PFSK-1 (cell line): ENCODE data around the gene NDUFS3.

Source experiments
- POLR2AphosphoS5 ChIP-seq: IDR thresholded peaks from 2 replicates; pipeline ENCODE4 v1.6.1; 2012; ENCODE audit warnings: low read depth, mild to moderate bottlenecking, control low read depth, low read length, moderate library complexity
- SIN3A ChIP-seq: IDR thresholded peaks from 2 replicates; pipeline ENCODE4 v1.6.1; 2012; ENCODE audit warnings: mild to moderate bottlenecking, low read length, moderate library complexity, borderline replicate concordance; ENCODE audit not compliant: insufficient read depth
- TAF1 ChIP-seq: IDR thresholded peaks from 2 replicates; pipeline ENCODE4 v1.6.1; 2012; ENCODE audit warnings: low read length, control low read depth, borderline replicate concordance; ENCODE audit not compliant: insufficient read depth
- TF ChIP-seq, protein P1 (sequence below), 2 experiments: IDR thresholded peaks; 2 replicates each; pipeline versions ENCODE4 v1.6.1 to v1.8.0; 2011 to 2012; ENCODE audit warnings: low read depth in 2 of 2, low read length in 2 of 2, control low read depth in 1 of 2, inconsistent platforms in 1 of 2, mild to moderate bottlenecking in 1 of 2, moderate library complexity in 1 of 2; ENCODE audit not compliant: insufficient read depth in 1 of 2

DNA sequence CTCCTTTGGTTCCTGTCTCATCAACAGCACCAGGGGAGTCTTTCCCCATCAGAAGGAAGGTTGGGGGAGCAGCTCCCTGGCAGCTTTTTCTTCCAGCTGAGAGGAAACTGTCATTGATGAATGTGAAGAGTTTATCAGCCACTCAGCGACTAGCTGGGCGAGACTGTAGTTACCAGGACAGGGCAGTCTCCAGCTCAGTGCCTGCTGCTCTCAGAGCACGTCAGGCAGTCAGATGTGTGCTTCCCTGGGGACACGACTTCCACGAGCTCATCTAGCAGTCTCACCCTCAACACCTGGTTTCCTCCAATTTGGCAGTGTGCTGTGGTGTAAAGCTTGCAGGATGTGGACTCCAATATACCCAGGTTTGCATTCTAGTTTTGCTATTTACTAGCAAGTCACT is 27.9 kb downstream of the NDUFS3 start:
- TF ChIP-seq POLR2AphosphoS5 (no peak), SIN3A (no peak), TAF1 (no peak)
- TF ChIP-seq, protein P1, sequence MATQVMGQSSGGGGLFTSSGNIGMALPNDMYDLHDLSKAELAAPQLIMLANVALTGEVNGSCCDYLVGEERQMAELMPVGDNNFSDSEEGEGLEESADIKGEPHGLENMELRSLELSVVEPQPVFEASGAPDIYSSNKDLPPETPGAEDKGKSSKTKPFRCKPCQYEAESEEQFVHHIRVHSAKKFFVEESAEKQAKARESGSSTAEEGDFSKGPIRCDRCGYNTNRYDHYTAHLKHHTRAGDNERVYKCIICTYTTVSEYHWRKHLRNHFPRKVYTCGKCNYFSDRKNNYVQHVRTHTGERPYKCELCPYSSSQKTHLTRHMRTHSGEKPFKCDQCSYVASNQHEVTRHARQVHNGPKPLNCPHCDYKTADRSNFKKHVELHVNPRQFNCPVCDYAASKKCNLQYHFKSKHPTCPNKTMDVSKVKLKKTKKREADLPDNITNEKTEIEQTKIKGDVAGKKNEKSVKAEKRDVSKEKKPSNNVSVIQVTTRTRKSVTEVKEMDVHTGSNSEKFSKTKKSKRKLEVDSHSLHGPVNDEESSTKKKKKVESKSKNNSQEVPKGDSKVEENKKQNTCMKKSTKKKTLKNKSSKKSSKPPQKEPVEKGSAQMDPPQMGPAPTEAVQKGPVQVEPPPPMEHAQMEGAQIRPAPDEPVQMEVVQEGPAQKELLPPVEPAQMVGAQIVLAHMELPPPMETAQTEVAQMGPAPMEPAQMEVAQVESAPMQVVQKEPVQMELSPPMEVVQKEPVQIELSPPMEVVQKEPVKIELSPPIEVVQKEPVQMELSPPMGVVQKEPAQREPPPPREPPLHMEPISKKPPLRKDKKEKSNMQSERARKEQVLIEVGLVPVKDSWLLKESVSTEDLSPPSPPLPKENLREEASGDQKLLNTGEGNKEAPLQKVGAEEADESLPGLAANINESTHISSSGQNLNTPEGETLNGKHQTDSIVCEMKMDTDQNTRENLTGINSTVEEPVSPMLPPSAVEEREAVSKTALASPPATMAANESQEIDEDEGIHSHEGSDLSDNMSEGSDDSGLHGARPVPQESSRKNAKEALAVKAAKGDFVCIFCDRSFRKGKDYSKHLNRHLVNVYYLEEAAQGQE (IDR thresholded peaks at IDR 0.05; ENCODE audit: insufficient read depth in 1 of 2, low read depth in 2 of 2, low read length in 2 of 2), result no peak
